Skeletal muscle tissue (tissue), 4 donors: ENCODE measurements around the gene TOP2A. TPM values are rescaled to one million over a fixed set of nuclear protein-coding genes. Genes with fewer than 3 reads are reported as not detected.
"Not testable (repeated sequence)": the region's sequence is repeated elsewhere in the genome, so short reads cannot be mapped to it uniquely, and the experiment has no call there.

Experiments
- H3K27ac ChIP-seq: one replicate; pipeline ENCODE4 v1.7.0; 2013; ENCODE audit warnings: mild to moderate bottlenecking, low read depth, low read length, inconsistent platforms
- H3K27me3 ChIP-seq, 3 donors: one replicate each; pipeline ENCODE4 v1.7.0; 2013; ENCODE audit warnings: low read length in 3 of 3; ENCODE audit not compliant: control insufficient read depth in 3 of 3, insufficient read depth in 3 of 3
- H3K36me3 ChIP-seq, 3 donors: one replicate each; pipeline ENCODE4 v1.7.0; 2013; ENCODE audit warnings: low read length in 3 of 3; ENCODE audit not compliant: control insufficient read depth in 3 of 3, insufficient read depth in 3 of 3
- H3K4me1 ChIP-seq, 3 donors: one replicate each; pipeline ENCODE4 v1.7.0; 2013; ENCODE audit warnings: low read length in 3 of 3, mild to moderate bottlenecking in 3 of 3; ENCODE audit not compliant: control insufficient read depth in 3 of 3, insufficient read depth in 3 of 3
- H3K4me3 ChIP-seq, 3 donors: one replicate each; pipeline ENCODE4 v1.7.0; 2013; ENCODE audit warnings: low read length in 3 of 3
- H3K9ac ChIP-seq, 3 donors: one replicate each; pipeline ENCODE4 v1.7.0; 2013; ENCODE audit warnings: low read length in 3 of 3, mild to moderate bottlenecking in 3 of 3, moderate library complexity in 2 of 3, low read depth in 1 of 3
- H3K9me3 ChIP-seq, 3 donors: one replicate each; pipeline ENCODE4 v1.7.0; 2013; ENCODE audit warnings: low read length in 3 of 3; ENCODE audit not compliant: control insufficient read depth in 3 of 3
- total RNA-seq: library from RNA; depleted of rRNA; stranded (reverse); fragments of >200 nt; gene quantifications from one replicate; pipeline ENCODE4 v1.2.3, GENCODE V29; 2014
- donor health status: Osteomylitis.

The TOP2A gene
- total RNA-seq, 1 donor from 2014 or later = 21.4 TPM

- peaks cover 0 to 6% (median 2%) of the 10 kb centered on the region in 3 donors for H3K27me3 ChIP-seq
- no peak overlapping the region for H3K27ac ChIP-seq
- no peaks in the 10 kb centered on the region for H3K9me3 ChIP-seq
- H3K9ac ChIP-seq = no peak overlapping the region
- H3K36me3 ChIP-seq = no peaks in the 10 kb centered on the region
- peaks cover 9 to 15% (median 14%) of the 10 kb centered on the region in 3 donors for H3K4me1 ChIP-seq
- no peak overlapping the region for H3K4me3 ChIP-seq
These were observed 2.3 kb downstream of the TOP2A start for GRCh38 chr17:40415390-40415789.

- H3K9ac ChIP-seq = not testable (repeated sequence)
These were observed 3.4 kb downstream of the TOP2A start for GRCh38 chr17:40414312-40414711.

GRCh38 chr17:40412880-40413279 is 4.8 kb downstream of the TOP2A start:
- H3K36me3 ChIP-seq = no peaks in the 10 kb centered on the region
- no peaks in the 10 kb centered on the region for H3K9me3 ChIP-seq
- H3K4me1 ChIP-seq = peaks cover 6 to 9% (median 6%) of the 10 kb centered on the region in 3 donors
- H3K9ac ChIP-seq = no peak overlapping the region
- H3K27me3 ChIP-seq = peaks cover 0 to 6% (median 2%) of the 10 kb centered on the region in 3 donors
- H3K27ac ChIP-seq = no peak overlapping the region
- H3K4me3 ChIP-seq = no peak overlapping the region

More at GRCh38 chr17:40414312-40414711, 3.4 kb downstream of the TOP2A start:
- not testable (repeated sequence) for H3K9me3 ChIP-seq, H3K36me3 ChIP-seq, H3K27me3 ChIP-seq, H3K27ac ChIP-seq, H3K4me3 ChIP-seq
- H3K4me1 ChIP-seq = peaks cover 9 to 15% (median 14%) of the 10 kb centered on the region in 3 donors

GRCh38 chr17:40411821-40412220 is 5.9 kb downstream of the TOP2A start:
- Histone ChIP-seq H3K27ac (no peak overlapping the region), H3K36me3 (no peaks in the 10 kb centered on the region), H3K4me3 (no peak overlapping the region), H3K9me3 (no peaks in the 10 kb centered on the region), H3K4me1 (no peaks in the 10 kb centered on the region), H3K9ac (no peak overlapping the region), H3K27me3 (no peaks in the 10 kb centered on the region)

- no peaks in the 10 kb centered on the region for H3K36me3 ChIP-seq
- H3K27me3 ChIP-seq = no peaks in the 10 kb centered on the region
- H3K9ac ChIP-seq = no peak overlapping the region
- H3K27ac ChIP-seq = no peak overlapping the region
- no peak overlapping the region for H3K4me3 ChIP-seq
- no peaks in the 10 kb centered on the region for H3K9me3 ChIP-seq
- H3K4me1 ChIP-seq = no peaks in the 10 kb centered on the region
These were observed 7.6 kb downstream of the TOP2A start for GRCh38 chr17:40410082-40410481.

- not testable (repeated sequence) for H3K27ac ChIP-seq, H3K36me3 ChIP-seq, H3K4me3 ChIP-seq, H3K27me3 ChIP-seq, H3K4me1 ChIP-seq, H3K9ac ChIP-seq, H3K9me3 ChIP-seq
These were observed 8.2 kb downstream of the TOP2A start for GRCh38 chr17:40409540-40409939.

GRCh38 chr17:40407460-40407859 is 10.2 kb downstream of the TOP2A start:
- no peak overlapping the region for H3K9ac ChIP-seq
- H3K27ac ChIP-seq = no peak overlapping the region
- H3K36me3 ChIP-seq = no peaks in the 10 kb centered on the region
- H3K4me1 ChIP-seq = no peaks in the 10 kb centered on the region
- no peaks in the 10 kb centered on the region for H3K9me3 ChIP-seq
- H3K4me3 ChIP-seq = no peak overlapping the region
- H3K27me3 ChIP-seq = no peaks in the 10 kb centered on the region

GRCh38 chr17:40404003-40404402 is 13.7 kb downstream of the TOP2A start:
- no peaks in the 10 kb centered on the region for H3K36me3 ChIP-seq
- no peak overlapping the region for H3K9ac ChIP-seq
- H3K27ac ChIP-seq = no peak overlapping the region
- no peak overlapping the region for H3K4me3 ChIP-seq
- no peaks in the 10 kb centered on the region for H3K9me3 ChIP-seq
- H3K4me1 ChIP-seq = no peaks in the 10 kb centered on the region
- H3K27me3 ChIP-seq = no peaks in the 10 kb centered on the region

GRCh38 chr17:40402668-40403067 is 15.0 kb downstream of the TOP2A start:
- no peaks in the 10 kb centered on the region for H3K36me3 ChIP-seq
- H3K27me3 ChIP-seq = no peaks in the 10 kb centered on the region
- H3K4me3 ChIP-seq = no peak overlapping the region
- no peaks in the 10 kb centered on the region for H3K9me3 ChIP-seq
- H3K9ac ChIP-seq = no peak overlapping the region
- H3K4me1 ChIP-seq = no peaks in the 10 kb centered on the region
- no peak overlapping the region for H3K27ac ChIP-seq

- Histone ChIP-seq H3K4me3 (no peak overlapping the region), H3K4me1 (no peaks in the 10 kb centered on the region), H3K36me3 (no peaks in the 10 kb centered on the region), H3K27me3 (no peaks in the 10 kb centered on the region), H3K27ac (no peak overlapping the region), H3K9ac (no peak overlapping the region), H3K9me3 (no peaks in the 10 kb centered on the region)
These were observed 18.5 kb downstream of the TOP2A start for GRCh38 chr17:40399185-40399584.

GRCh38 chr17:40386555-40386954 is 31.1 kb downstream of the TOP2A start:
- H3K4me1 ChIP-seq, H3K9ac ChIP-seq, H3K4me3 ChIP-seq, H3K27me3 ChIP-seq, H3K27ac ChIP-seq, H3K36me3 ChIP-seq, H3K9me3 ChIP-seq: not testable (repeated sequence)
